HG03354 (cell line): ENCODE data around the gene ZNF502.

Experiments
- ATAC-seq: cut with Tn5 transposase; IDR thresholded peaks from one replicate; pipeline ENCODE4 v1.9.1; 2021; ENCODE audit warnings: mild to moderate bottlenecking; ENCODE audit not compliant: unreplicated experiment, poor library complexity, severe bottlenecking

Gene ZNF502

DNA sequence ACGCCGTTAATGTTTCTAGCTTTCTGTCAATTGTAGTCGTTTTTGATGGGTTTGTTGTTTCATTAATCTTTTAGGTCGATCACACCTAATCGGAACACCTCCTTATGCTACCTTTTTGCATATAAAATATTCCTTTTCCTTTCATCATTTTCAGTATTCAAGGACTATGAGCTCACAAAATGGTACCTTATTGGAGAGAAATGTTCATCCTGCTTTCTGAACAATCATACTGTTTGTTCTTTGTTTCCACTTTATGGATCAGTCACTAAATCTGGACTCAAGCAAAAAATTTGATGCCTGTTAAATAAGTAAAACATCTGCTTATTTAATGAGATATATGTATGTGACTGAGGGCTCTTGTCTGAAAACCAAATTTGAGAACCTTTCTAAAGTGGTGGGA, 50.2 kb downstream of the ZNF502 start:
- ATAC-seq: no peak

DNA sequence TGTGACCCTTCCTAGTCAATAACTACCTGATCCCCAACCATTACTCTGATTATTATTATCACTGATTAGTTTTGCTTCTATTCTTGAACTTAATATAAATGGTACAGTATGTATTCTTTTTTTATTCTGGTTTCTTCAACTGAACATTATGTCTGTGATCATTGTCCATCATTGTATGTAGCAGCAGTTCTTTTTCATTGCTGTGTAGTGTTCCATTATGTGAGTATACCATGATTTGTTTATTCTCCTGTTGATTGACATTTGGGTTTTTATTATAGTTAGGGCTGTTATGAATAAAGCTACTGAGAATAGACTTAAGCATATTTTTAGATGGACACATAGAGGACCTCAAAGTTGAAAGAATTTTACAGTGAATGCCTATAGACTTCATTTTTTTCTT, 51.8 kb downstream of the ZNF502 start:
- no peak for ATAC-seq

DNA sequence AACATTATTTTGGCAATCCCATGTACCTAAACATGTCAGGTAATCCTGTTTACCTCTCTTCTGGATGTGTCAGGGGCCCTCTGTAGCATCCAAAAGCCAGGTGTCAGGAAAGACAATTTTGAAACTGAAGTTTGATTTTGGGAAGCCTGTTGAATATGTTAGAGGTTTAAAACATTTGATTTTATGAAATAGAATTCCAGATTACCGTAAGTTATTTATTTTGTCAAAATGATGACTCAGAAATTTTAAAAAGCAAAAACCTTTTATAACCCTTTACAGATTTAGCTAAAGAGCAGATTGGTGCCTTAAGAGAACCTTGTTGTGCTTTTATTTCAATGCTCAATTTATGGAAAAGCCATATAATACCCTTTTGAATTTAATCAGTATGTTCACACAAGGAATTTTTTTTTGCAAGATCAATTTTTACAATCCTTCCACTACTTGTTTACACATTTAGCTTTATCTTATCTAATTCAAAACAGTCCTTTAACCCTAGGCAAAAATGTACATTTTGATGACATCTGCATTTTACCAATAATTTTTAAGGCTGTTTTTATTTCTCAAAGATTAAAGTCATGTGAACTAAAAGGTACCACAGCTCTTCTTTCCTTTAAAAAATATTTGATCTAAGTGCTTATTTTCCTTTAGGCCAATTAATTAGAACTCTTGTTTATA, 59.1 kb downstream of the ZNF502 start:
- no peak for ATAC-seq

DNA sequence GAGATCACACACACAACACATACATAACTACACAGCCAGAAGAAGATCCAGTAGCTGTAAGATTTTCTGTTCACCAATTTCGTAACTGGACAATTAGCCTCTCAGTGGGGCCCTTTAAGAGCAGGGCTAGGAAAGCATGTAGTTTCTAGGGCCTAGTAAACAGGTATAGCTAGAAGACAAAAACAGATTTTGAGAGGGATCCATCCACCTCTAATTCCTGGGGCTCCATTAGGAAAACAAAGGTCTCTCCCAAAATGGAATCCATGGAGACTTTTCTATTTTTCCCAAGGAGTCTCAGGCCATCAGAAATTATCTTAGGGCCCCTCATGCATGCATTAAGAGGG, 59.6 kb downstream of the ZNF502 start:
- ATAC-seq: no peak
